ENCODE results near the gene CACNA2D3. TPM values are rescaled to one million over a fixed set of nuclear protein-coding genes. Genes with fewer than 3 reads are reported as not detected.

CACNA2D3 gene
- total RNA-seq, 1 donor from 2014 or later: not detected

- Mint-ChIP-seq H3K4me3 (no peak overlapping the region), H3K4me1 (peaks cover 55% of the 10 kb centered on the region)
- no peak overlapping the region for H3K4me2 ChIP-seq
Observed at GRCh38 chr3:54862526-54862925, 740.2 kb downstream of the CACNA2D3 start.

DNA sequence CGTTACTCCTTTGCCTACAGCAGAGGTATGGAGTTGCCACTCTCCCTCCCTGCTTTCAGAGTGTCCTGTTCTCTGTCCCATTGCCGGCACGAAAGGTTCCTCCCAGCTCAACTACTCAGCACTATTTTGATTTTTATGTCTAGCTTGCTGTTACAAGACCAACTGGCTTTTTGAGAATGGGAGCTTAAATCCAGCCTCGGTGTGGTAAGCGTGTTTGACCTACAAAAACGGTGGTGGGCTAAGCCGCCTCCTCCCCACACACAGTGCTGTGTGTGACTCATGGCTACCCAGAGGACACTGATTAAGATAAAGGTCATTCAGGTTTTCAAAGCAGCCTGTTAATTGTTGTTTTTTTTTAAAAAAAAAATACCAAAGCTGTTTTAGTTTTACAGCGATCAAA is 741.0 kb downstream of the CACNA2D3 start:
- Histone ChIP-seq H3F3A (ENCODE audit: low read depth) (no peaks in the 10 kb centered on the region), H3K27me3 (no peaks in the 10 kb centered on the region), H3K4me2 (no peak overlapping the region), H3K27ac (no peak overlapping the region), H3K79me2 (ENCODE audit: low read depth) (no peaks in the 10 kb centered on the region), H4K20me1 (ENCODE audit: low read depth) (no peaks in the 10 kb centered on the region), H3K36me3 (no peaks in the 10 kb centered on the region), H3K4me3 (no peak overlapping the region), H2AFZ (replicated peaks) (no peak overlapping the region), H3K9me3 (ENCODE audit: low read depth) (no peaks in the 10 kb centered on the region), H3K9ac (no peak overlapping the region), H3K4me1 (peaks cover under 1% of the 10 kb centered on the region)
- TF ChIP-seq, protein P1, sequence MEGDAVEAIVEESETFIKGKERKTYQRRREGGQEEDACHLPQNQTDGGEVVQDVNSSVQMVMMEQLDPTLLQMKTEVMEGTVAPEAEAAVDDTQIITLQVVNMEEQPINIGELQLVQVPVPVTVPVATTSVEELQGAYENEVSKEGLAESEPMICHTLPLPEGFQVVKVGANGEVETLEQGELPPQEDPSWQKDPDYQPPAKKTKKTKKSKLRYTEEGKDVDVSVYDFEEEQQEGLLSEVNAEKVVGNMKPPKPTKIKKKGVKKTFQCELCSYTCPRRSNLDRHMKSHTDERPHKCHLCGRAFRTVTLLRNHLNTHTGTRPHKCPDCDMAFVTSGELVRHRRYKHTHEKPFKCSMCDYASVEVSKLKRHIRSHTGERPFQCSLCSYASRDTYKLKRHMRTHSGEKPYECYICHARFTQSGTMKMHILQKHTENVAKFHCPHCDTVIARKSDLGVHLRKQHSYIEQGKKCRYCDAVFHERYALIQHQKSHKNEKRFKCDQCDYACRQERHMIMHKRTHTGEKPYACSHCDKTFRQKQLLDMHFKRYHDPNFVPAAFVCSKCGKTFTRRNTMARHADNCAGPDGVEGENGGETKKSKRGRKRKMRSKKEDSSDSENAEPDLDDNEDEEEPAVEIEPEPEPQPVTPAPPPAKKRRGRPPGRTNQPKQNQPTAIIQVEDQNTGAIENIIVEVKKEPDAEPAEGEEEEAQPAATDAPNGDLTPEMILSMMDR (IDR thresholded peaks at IDR 0.05): no peak
- TF ChIP-seq EZH2phosphoT487 (IDR thresholded peaks at IDR 0.05): no peak
- no peak for TF ChIP-seq EZH2 (IDR thresholded peaks at IDR 0.05)
- no peak overlapping the region for H3K4me3 Mint-ChIP-seq
- peaks cover 47% of the 10 kb centered on the region for H3K4me1 Mint-ChIP-seq
- H3K27me3 Mint-ChIP-seq (ENCODE audit: insufficient read depth, low read depth): peaks cover 19% of the 10 kb centered on the region
- DNase-seq (ENCODE audit: low spot score): no peak
- H3K27ac Mint-ChIP-seq: no peak overlapping the region
- no peaks in the 10 kb centered on the region for H3K36me3 Mint-ChIP-seq
- no peaks in the 10 kb centered on the region for H3K9me3 Mint-ChIP-seq

More at GRCh38 chr3:54862526-54862925, 740.2 kb downstream of the CACNA2D3 start:
- Histone ChIP-seq H3K36me3 (no peaks in the 10 kb centered on the region), H3K27me3 (no peaks in the 10 kb centered on the region), H2AFZ (replicated peaks) (no peak overlapping the region), H3K9me3 (ENCODE audit: low read depth) (no peaks in the 10 kb centered on the region), H3K9ac (no peak overlapping the region), H3K4me1 (peaks cover 3% of the 10 kb centered on the region), H3K27ac (no peak overlapping the region), H4K20me1 (ENCODE audit: low read depth) (no peaks in the 10 kb centered on the region), H3K79me2 (ENCODE audit: low read depth) (no peaks in the 10 kb centered on the region), H3K4me3 (no peak overlapping the region), H3F3A (ENCODE audit: low read depth) (no peaks in the 10 kb centered on the region)
- Mint-ChIP-seq H3K27ac (no peak overlapping the region), H3K27me3 (ENCODE audit: insufficient read depth, low read depth) (peaks cover 19% of the 10 kb centered on the region), H3K36me3 (no peaks in the 10 kb centered on the region), H3K9me3 (no peaks in the 10 kb centered on the region)
- DNase-seq (ENCODE audit: low spot score): no peak
- TF ChIP-seq EZH2phosphoT487 (IDR thresholded peaks at IDR 0.05) (no peak), EZH2 (IDR thresholded peaks at IDR 0.05) (no peak)
- TF ChIP-seq, protein P1 (IDR thresholded peaks at IDR 0.05): no peak

- H4K20me1 ChIP-seq (ENCODE audit: low read depth): no peaks in the 10 kb centered on the region
- H3K9me3 ChIP-seq (ENCODE audit: low read depth): no peaks in the 10 kb centered on the region
- H3K9ac ChIP-seq: no peak overlapping the region
- Mint-ChIP-seq H3K27me3 (ENCODE audit: insufficient read depth, low read depth) (peaks cover 19% of the 10 kb centered on the region), H3K9me3 (no peaks in the 10 kb centered on the region), H3K36me3 (no peaks in the 10 kb centered on the region), H3K4me1 (peaks cover 43% of the 10 kb centered on the region), H3K4me3 (no peak overlapping the region), H3K27ac (no peak overlapping the region)
- H3K27me3 ChIP-seq: no peaks in the 10 kb centered on the region
- TF ChIP-seq EZH2 (IDR thresholded peaks at IDR 0.05) (no peak), EZH2phosphoT487 (IDR thresholded peaks at IDR 0.05) (no peak)
- TF ChIP-seq, protein P1 (IDR thresholded peaks at IDR 0.05): no peak
- H3K4me2 ChIP-seq: no peak overlapping the region
- no peak overlapping the region for H3K4me3 ChIP-seq
- no peak overlapping the region for H3K27ac ChIP-seq
- no peak overlapping the region for H2AFZ ChIP-seq (replicated peaks)
- DNase-seq (ENCODE audit: low spot score): no peak
- H3F3A ChIP-seq (ENCODE audit: low read depth): no peaks in the 10 kb centered on the region
- H3K79me2 ChIP-seq (ENCODE audit: low read depth): no peaks in the 10 kb centered on the region
- no peaks in the 10 kb centered on the region for H3K4me1 ChIP-seq
- no peaks in the 10 kb centered on the region for H3K36me3 ChIP-seq
Observed at GRCh38 chr3:54863786-54864185, 741.4 kb downstream of the CACNA2D3 start.
